HG03039 (cell line): Measurements from ENCODE around the gene TOR4A.

Experiments used
- ATAC-seq: cut with Tn5 transposase; IDR thresholded peaks from one replicate; pipeline ENCODE4 v1.9.1; 2021; ENCODE audit warnings: mild to moderate bottlenecking, moderate library complexity; ENCODE audit not compliant: unreplicated experiment

Gene TOR4A

GRCh38 chr9:137270929-137271695, 6.4 kb upstream of the TOR4A start:
- no peak for ATAC-seq

- no peak for ATAC-seq
These were observed 5.8 kb upstream of the TOR4A start for GRCh38 chr9:137271696-137272076.

- no peak for ATAC-seq
These were observed 5.1 kb upstream of the TOR4A start for GRCh38 chr9:137272241-137273094.

- no peak for ATAC-seq
These were observed 4.4 kb upstream of the TOR4A start for GRCh38 chr9:137273095-137273490.

- no peak for ATAC-seq
These were observed 3.8 kb upstream of the TOR4A start for GRCh38 chr9:137273611-137274320.

GRCh38 chr9:137275203-137275587, 2.3 kb upstream of the TOR4A start:
- no peak for ATAC-seq

- no peak for ATAC-seq
These were observed 1.7 kb upstream of the TOR4A start for GRCh38 chr9:137275588-137276472.

GRCh38 chr9:137276473-137277328, 825 bp upstream of the TOR4A start:
- no peak for ATAC-seq

GRCh38 chr9:137278061-137278701, 655 bp downstream of the TOR4A start:
- ATAC-seq: no peak

GRCh38 chr9:137278721-137279711, 1.5 kb downstream of the TOR4A start:
- ATAC-seq: no peak

- no peak for ATAC-seq
These were observed 2.4 kb downstream of the TOR4A start for GRCh38 chr9:137279741-137280473.

- no peak for ATAC-seq
These were observed 3.2 kb downstream of the TOR4A start for GRCh38 chr9:137280474-137281344.

- no peak for ATAC-seq
These were observed 4.0 kb downstream of the TOR4A start for GRCh38 chr9:137281345-137282116.

- no peak for ATAC-seq
These were observed 9.5 kb downstream of the TOR4A start for GRCh38 chr9:137286975-137287383.

GRCh38 chr9:137293094-137293481, 15.6 kb downstream of the TOR4A start:
- ATAC-seq: no peak
